Measurements from ENCODE around the gene WDR82.

GRCh38 chr3:52256159-52256558 lies 22.3 kb downstream of the WDR82 start:
- TF ChIP-seq CTCF (conservative IDR thresholded peaks at IDR 0.05 in 1 of 2, IDR thresholded peaks at IDR 0.05 in 1 of 2; ENCODE audit: low read depth in 1 of 2, low read length in 2 of 2) (no peak), EZH2 (IDR thresholded peaks at IDR 0.05; ENCODE audit: low read length, missing control alignments) (no peak)

Data from fibroblast of lung (primary cell).